BE2C (cell line): ENCODE results near the gene SHLD2. TPM values are rescaled to one million over a fixed set of nuclear protein-coding genes. Genes with fewer than 3 reads are reported as not detected.

Source experiments
- DNase-seq: peaks from one replicate; pipeline ENCODE4 v3.0.0-alpha.2; 2020
- H3K27me3 ChIP-seq: fragments of 250-450 bp; sonication (Bioruptor Pico); 2 replicates; pipeline ENCODE4 v1.5.1; 2020; ENCODE audit warnings: mild to moderate bottlenecking
- H3K36me3 ChIP-seq: fragments of 250-450 bp; sonication (Bioruptor Pico); 2 replicates; pipeline ENCODE4 v1.5.1; 2020; ENCODE audit warnings: mild to moderate bottlenecking
- H3K4me1 ChIP-seq: fragments of 250-450 bp; sonication (Bioruptor Pico); 2 replicates; pipeline ENCODE4 v1.5.1; 2020
- H3K4me3 ChIP-seq: 2 replicates; pipeline ENCODE4 v1.5.1; 2011; ENCODE audit warnings: low read depth, low read length
- H3K9me3 ChIP-seq: fragments of 250-450 bp; sonication (Bioruptor Pico); 2 replicates; pipeline ENCODE4 v1.5.1; 2020
- polyA plus RNA-seq: library from polyadenylated mRNA; unstranded; fragments of >200 nt; gene quantifications from one replicate; pipeline ENCODE4 v1.2.1, GENCODE V29; 2012; ENCODE audit warnings: low read depth, missing spikeins; ENCODE audit not compliant: insufficient read length, insufficient read depth
- TF ChIP-seq, protein P1 (sequence below): IDR thresholded peaks from 2 replicates; pipeline ENCODE4 v1.5.1; 2012; ENCODE audit warnings: mild to moderate bottlenecking, low read depth, low read length

The SHLD2 gene, protein sequence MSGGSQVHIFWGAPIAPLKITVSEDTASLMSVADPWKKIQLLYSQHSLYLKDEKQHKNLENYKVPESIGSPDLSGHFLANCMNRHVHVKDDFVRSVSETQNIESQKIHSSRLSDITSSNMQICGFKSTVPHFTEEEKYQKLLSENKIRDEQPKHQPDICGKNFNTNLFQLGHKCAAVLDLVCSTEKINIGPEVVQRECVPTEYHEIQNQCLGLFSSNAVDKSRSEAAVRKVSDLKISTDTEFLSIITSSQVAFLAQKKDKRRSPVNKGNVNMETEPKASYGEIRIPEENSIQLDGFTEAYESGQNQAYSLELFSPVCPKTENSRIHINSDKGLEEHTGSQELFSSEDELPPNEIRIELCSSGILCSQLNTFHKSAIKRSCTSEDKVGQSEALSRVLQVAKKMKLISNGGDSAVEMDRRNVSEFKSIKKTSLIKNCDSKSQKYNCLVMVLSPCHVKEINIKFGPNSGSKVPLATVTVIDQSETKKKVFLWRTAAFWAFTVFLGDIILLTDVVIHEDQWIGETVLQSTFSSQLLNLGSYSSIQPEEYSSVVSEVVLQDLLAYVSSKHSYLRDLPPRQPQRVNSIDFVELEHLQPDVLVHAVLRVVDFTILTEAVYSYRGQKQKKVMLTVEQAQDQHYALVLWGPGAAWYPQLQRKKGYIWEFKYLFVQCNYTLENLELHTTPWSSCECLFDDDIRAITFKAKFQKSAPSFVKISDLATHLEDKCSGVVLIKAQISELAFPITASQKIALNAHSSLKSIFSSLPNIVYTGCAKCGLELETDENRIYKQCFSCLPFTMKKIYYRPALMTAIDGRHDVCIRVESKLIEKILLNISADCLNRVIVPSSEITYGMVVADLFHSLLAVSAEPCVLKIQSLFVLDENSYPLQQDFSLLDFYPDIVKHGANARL
- 27.9 TPM for polyA plus RNA-seq

DNA sequence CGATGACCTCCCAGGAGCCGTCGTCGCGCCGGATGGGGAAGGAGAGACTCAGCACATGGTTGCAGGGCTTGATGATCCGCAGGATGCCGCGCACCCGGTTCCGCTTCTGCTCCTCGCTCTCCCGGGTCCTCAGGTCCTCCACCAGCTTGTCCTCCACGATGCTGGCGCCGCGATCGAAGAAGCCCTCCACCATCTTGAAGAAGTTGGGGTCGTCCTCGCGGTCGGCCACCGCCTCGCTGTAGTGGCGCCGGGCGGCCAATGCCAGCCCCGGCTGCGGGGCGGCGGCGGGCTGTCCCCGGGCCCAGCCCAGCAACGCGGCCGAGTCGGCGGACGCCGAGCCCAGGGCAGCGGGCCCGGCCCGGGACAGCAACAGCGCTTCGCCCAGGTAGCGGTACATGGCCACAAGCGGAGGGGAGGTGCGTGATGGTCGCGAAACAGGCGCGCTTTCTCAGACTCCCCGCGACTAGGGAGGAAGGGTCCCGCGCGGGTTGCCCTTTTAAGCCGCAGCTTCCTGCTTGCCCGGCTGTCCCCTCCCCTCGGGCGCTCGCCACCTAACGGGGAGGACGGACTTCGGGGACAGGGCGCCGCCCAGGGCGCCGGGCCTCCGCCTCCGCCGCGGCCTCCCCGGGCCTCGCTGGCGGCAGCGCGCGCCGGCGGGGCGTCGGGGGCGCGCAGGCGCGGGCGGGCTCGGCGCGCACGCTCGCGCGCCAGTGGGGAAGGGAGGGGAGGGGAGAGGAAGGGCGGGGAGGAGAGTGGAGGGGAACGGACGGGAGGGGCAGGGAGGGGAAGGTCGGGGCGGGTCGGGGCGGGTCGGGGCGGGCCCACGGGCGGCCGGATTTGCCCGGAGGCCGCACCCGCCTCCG is at the start of gene SHLD2, which contains the start of gene GLUD1:
Gene SHLD2 (plus strand): TSS at position 834 of the 863 bp plus-strand sequence. CDS start 56,149 bp downstream, outside the sequence.
Gene GLUD1 (minus strand): TSS at position 471 of the 863 bp plus-strand sequence. CDS start 74 bp downstream, at position 397.
- H3K4me3 ChIP-seq, result peak within 1 kb of the TSS; percentile 80
- TF ChIP-seq, protein P1, sequence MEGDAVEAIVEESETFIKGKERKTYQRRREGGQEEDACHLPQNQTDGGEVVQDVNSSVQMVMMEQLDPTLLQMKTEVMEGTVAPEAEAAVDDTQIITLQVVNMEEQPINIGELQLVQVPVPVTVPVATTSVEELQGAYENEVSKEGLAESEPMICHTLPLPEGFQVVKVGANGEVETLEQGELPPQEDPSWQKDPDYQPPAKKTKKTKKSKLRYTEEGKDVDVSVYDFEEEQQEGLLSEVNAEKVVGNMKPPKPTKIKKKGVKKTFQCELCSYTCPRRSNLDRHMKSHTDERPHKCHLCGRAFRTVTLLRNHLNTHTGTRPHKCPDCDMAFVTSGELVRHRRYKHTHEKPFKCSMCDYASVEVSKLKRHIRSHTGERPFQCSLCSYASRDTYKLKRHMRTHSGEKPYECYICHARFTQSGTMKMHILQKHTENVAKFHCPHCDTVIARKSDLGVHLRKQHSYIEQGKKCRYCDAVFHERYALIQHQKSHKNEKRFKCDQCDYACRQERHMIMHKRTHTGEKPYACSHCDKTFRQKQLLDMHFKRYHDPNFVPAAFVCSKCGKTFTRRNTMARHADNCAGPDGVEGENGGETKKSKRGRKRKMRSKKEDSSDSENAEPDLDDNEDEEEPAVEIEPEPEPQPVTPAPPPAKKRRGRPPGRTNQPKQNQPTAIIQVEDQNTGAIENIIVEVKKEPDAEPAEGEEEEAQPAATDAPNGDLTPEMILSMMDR, result no peak
- H3K4me1 ChIP-seq, result no peaks in the 10 kb centered on the region; the same call in 1 of the 2 replicates
- no peaks in the 10 kb centered on the region for H3K9me3 ChIP-seq
- H3K27me3 ChIP-seq, result no peaks in the 10 kb centered on the region
- no peaks in the 10 kb centered on the region; the same call in 1 of the 2 replicates for H3K36me3 ChIP-seq
- peak; percentile 96 for DNase-seq

DNA sequence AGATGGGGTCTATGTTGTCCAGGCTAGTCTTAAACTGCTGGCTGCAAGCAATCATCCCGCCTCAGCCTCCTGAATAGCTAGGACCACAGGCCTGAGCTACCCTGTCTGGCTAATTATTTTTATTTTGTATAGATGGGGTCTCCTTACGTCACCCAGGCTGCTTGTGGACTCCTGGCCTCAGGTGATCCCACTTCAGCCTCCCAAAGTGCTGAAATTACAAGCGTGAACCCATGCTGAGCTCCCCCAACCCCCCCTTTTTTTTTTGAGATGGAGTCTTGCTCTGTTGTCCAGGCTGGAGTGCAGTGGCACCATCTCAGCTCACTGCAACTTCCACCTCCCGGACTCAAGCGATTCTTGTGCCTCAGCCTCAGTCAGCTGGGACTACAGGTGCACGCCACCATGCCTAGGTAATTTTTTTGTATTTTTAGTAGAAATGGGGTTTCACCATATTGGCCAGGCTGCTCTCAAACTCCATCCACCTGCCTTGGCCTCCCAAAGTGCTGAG is 49.5 kb upstream of the SHLD2 start:
- H3K4me1 ChIP-seq, result no peaks in the 10 kb centered on the region
- H3K4me3 ChIP-seq, result no peak overlapping the region
- peaks cover 10% of the 10 kb centered on the region; the same call in 1 of the 2 replicates for H3K36me3 ChIP-seq
- H3K9me3 ChIP-seq, result no peaks in the 10 kb centered on the region
- no peak for DNase-seq
- H3K27me3 ChIP-seq, result no peaks in the 10 kb centered on the region
- TF ChIP-seq, protein P1, result no peak

DNA sequence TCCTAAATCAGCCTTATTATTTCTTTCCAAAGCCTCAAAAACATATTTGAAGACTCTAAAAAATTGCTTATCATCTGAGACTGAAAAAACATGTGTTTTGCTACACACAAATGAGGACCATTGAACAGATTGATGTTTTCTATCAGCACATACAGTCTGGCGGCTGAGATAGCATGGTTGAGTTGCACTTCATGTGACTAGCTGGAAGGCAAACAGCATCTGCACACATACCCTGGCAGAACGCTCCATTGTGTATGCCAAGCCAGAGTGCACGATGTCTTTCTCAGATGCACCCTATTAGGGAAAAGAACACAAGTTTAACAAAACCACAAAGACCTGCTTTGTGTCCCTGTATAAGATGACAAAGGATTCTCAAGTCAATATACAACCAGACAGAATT is 41.9 kb upstream of the SHLD2 start:
- DNase-seq, result no peak
- H3K4me3 ChIP-seq, result no peak overlapping the region
- H3K36me3 ChIP-seq, result peaks cover 20% of the 10 kb centered on the region
- no peaks in the 10 kb centered on the region for H3K4me1 ChIP-seq
- no peaks in the 10 kb centered on the region for H3K27me3 ChIP-seq
- H3K9me3 ChIP-seq, result no peaks in the 10 kb centered on the region
- TF ChIP-seq, protein P1, result no peak

DNA sequence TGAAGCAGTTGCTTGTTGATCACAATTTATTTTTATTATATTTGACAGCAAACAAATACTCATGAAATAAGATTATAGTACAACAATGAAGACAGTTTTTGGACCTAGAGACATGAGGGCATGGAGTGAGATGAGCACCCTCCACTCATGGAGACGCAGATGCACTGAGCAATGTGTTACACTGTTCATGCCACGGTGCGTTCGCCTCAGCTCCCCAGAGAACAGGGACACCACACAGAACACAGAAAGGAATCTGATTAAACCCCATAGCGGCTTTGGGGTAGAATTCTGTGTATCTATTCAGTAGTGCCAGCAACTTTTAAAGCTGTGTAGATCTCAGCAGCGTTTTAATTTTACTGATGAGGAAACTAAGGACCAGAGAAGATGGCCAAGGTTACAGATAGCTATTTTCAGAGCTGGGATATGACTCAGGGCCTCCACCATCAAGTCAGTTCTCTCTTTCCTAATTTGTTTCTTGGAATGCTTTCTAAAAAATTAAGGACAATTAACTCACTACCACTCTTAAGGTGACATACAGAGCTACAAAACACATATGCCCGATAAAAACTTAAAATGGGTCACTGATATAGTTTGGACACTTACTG is 41.3 kb upstream of the SHLD2 start:
- TF ChIP-seq, protein P1, result no peak
- Histone ChIP-seq H3K9me3 (no peaks in the 10 kb centered on the region), H3K4me3 (no peak overlapping the region), H3K4me1 (no peaks in the 10 kb centered on the region), H3K27me3 (no peaks in the 10 kb centered on the region), H3K36me3 (peaks cover 23% of the 10 kb centered on the region)
- no peak for DNase-seq
